Adrenal gland (tissue), 5 donors: Measurements from ENCODE around the gene HSFX2.

ENCODE experiments used
- CTCF ChIP-seq, 6 experiments: fragments of 450-650 bp in 4 of 6; fragments of 200-600 bp in 2 of 6; sonication (generic) in 1 of 6; IDR thresholded peaks; 1 replicate in 5 of 6; 2 replicates in 1 of 6; pipeline versions ENCODE4 v1.5.1 to v1.8.0; 2016 to 2021; ENCODE audit warnings: antibody characterized with exemption in 6 of 6, mild to moderate bottlenecking in 2 of 6, moderate library complexity in 1 of 6
- POLR2A ChIP-seq, 2 donors: fragments of 450-650 bp; IDR thresholded peaks; one replicate each; pipeline ENCODE4 v1.6.1; 2017; ENCODE audit warnings: antibody characterized with exemption in 2 of 2, mild to moderate bottlenecking in 2 of 2, moderate library complexity in 1 of 2
- donor health status: DM: no; HTN: no; CAD: no.

DNA sequence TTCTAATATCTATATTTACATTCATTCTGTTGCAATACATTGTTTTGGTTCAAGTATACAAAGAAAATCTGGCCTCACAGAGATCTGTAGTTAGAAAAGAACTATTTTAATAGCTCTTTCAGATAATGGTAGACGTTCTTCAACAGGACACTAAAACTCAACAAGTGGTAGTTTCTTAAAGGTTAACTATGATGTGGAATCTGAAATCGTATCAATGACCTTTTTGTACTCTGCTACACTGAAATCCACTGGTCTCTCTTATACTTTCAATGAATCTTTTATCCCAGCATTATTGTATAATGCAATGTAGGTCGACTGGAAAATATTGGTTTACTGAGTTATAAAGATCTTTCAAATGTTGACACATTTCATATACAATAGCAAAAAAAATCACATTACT is 23.8 kb upstream of the HSFX2 start:
- TF ChIP-seq CTCF (IDR thresholded peaks at IDR 0.05) = no peak
- no peak for TF ChIP-seq POLR2A (IDR thresholded peaks at IDR 0.05)
